Hepatocyte (in vitro differentiated cells): ENCODE measurements around the gene KRT77. TPM values are rescaled to one million over a fixed set of nuclear protein-coding genes. Genes with fewer than 3 reads are reported as not detected.

Experiments
- DNase-seq: peaks from one replicate; pipeline ENCODE4 v3.0.0-alpha.2; 2016; ENCODE audit warnings: low spot score
- H2AFZ ChIP-seq: fragments of 200-600 bp; sonication (generic); 2 replicates; pipeline ENCODE4 v1.6.0; 2016; ENCODE audit warnings: antibody characterized with exemption, mild to moderate bottlenecking
- H3K27ac ChIP-seq: fragments of 200-600 bp; sonication (generic); 2 replicates; pipeline ENCODE4 v1.5.1; 2016; ENCODE audit warnings: mild to moderate bottlenecking
- H3K27me3 ChIP-seq: fragments of 200-600 bp; sonication (generic); 2 replicates; pipeline ENCODE4 v1.6.1; 2016
- H3K36me3 ChIP-seq: fragments of 200-600 bp; sonication (generic); replicated peaks from 2 replicates; pipeline ENCODE4 v1.5.1; 2016; ENCODE audit warnings: low read depth; ENCODE audit not compliant: insufficient read depth
- H3K4me1 ChIP-seq: fragments of 200-600 bp; sonication (generic); 2 replicates; pipeline ENCODE4 v1.5.1; 2016; ENCODE audit warnings: mild to moderate bottlenecking, moderate library complexity; ENCODE audit not compliant: insufficient read depth
- H3K4me2 ChIP-seq: fragments of 200-600 bp; sonication (generic); 2 replicates; pipeline ENCODE4 v1.6.0; 2016
- H3K4me3 ChIP-seq: fragments of 200-600 bp; sonication (generic); 2 replicates; pipeline ENCODE4 v1.5.1; 2016; ENCODE audit warnings: mild to moderate bottlenecking
- H3K79me2 ChIP-seq: fragments of 200-600 bp; sonication (generic); 2 replicates; pipeline ENCODE4 v1.6.0; 2017; ENCODE audit warnings: mild to moderate bottlenecking
- H3K9me2 ChIP-seq: fragments of 200-600 bp; sonication (generic); replicated peaks from 2 replicates; pipeline ENCODE4 v1.6.0; 2017; ENCODE audit warnings: mild to moderate bottlenecking; ENCODE audit not compliant: insufficient read depth
- H3K9me3 ChIP-seq: fragments of 200-600 bp; sonication (generic); 2 replicates; pipeline ENCODE4 v1.5.1; 2016; ENCODE audit warnings: low read depth, mild to moderate bottlenecking
- H4K20me1 ChIP-seq: fragments of 200-600 bp; sonication (generic); 2 replicates; pipeline ENCODE4 v1.6.0; 2016; ENCODE audit warnings: mild to moderate bottlenecking; ENCODE audit not compliant: insufficient read depth, poor library complexity, severe bottlenecking
- EZH2 ChIP-seq: fragments of 200-600 bp; sonication (generic); IDR thresholded peaks from 2 replicates; pipeline ENCODE4 v1.6.1; 2016; ENCODE audit warnings: antibody characterized with exemption, mild to moderate bottlenecking, borderline replicate concordance
- EZH2phosphoT487 ChIP-seq: fragments of 200-600 bp; sonication (generic); IDR thresholded peaks from one replicate; pipeline ENCODE4 v1.6.1; 2018; ENCODE audit warnings: antibody characterized with exemption, mild to moderate bottlenecking, low read depth, moderate library complexity; ENCODE audit not compliant: unreplicated experiment, severe bottlenecking
- WGBS: methylation state at CpG from one replicate; pipeline ENCODE4 v1.1.6; 2016; ENCODE audit warnings: low lambda C conversion rate; ENCODE audit errors: missing lambda C conversion rate; 5-methylcytosine and 5-hydroxymethylcytosine counted together
- polyA plus RNA-seq: library from polyadenylated mRNA; unstranded; fragments of >200 nt; fragmentation: Nextera tagmentation; extraction: Ambion mirVana; gene quantifications from 2 replicates; pipeline ENCODE4 v1.2.1, GENCODE V29; 2016
- total RNA-seq: library from RNA; depleted of rRNA; stranded (reverse); fragments of >200 nt; gene quantifications from 2 replicates; pipeline ENCODE4 v1.2.3, GENCODE V29; 2014
- TF ChIP-seq, protein P1 (sequence below): fragments of 200-600 bp; sonication (generic); IDR thresholded peaks from 2 replicates; pipeline ENCODE4 v1.5.1; 2016; ENCODE audit warnings: antibody characterized with exemption, mild to moderate bottlenecking; ENCODE audit not compliant: poor library complexity

Gene KRT77
- total and polyA plus RNA-seq, 2 experiments from 2014 or later = not detected

DNA sequence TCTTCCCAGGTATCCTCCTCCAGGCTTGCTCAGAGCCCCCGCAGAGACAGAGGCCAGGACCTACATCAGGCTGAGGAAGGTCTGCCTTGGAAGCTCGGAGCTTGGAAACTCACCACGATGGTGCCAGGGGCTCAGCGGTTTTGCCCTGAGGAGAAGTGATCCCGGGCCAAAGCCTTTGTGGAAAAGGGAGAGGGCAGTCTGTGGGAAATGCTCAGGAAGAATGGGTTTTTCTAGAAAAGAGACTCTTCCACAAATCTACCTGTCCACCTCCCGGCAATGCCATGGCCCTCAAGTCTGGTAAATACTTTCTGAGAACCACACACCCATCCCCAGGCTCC lies 59.3 kb downstream of the KRT77 start:
- no peaks in the 10 kb centered on the region for H3K9me3 ChIP-seq
- H3K27ac ChIP-seq = no peak overlapping the region
- 90% methylated on average over 6 of the region's 6 CpGs for WGBS
- no peak for DNase-seq
- H3K4me2 ChIP-seq = no peak overlapping the region
- H3K27me3 ChIP-seq = peaks cover 22% of the 10 kb centered on the region
- H3K4me1 ChIP-seq = peaks cover 4% of the 10 kb centered on the region
- no peaks in the 10 kb centered on the region for H3K79me2 ChIP-seq
- TF ChIP-seq, protein P1, sequence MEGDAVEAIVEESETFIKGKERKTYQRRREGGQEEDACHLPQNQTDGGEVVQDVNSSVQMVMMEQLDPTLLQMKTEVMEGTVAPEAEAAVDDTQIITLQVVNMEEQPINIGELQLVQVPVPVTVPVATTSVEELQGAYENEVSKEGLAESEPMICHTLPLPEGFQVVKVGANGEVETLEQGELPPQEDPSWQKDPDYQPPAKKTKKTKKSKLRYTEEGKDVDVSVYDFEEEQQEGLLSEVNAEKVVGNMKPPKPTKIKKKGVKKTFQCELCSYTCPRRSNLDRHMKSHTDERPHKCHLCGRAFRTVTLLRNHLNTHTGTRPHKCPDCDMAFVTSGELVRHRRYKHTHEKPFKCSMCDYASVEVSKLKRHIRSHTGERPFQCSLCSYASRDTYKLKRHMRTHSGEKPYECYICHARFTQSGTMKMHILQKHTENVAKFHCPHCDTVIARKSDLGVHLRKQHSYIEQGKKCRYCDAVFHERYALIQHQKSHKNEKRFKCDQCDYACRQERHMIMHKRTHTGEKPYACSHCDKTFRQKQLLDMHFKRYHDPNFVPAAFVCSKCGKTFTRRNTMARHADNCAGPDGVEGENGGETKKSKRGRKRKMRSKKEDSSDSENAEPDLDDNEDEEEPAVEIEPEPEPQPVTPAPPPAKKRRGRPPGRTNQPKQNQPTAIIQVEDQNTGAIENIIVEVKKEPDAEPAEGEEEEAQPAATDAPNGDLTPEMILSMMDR = no peak
- no peak for TF ChIP-seq EZH2
- no peak for TF ChIP-seq EZH2phosphoT487
- no peak overlapping the region for H2AFZ ChIP-seq
- H4K20me1 ChIP-seq = no peaks in the 10 kb centered on the region
- no peak overlapping the region for H3K4me3 ChIP-seq
- H3K9me2 ChIP-seq = no peaks in the 10 kb centered on the region
- no peaks in the 10 kb centered on the region for H3K36me3 ChIP-seq

DNA sequence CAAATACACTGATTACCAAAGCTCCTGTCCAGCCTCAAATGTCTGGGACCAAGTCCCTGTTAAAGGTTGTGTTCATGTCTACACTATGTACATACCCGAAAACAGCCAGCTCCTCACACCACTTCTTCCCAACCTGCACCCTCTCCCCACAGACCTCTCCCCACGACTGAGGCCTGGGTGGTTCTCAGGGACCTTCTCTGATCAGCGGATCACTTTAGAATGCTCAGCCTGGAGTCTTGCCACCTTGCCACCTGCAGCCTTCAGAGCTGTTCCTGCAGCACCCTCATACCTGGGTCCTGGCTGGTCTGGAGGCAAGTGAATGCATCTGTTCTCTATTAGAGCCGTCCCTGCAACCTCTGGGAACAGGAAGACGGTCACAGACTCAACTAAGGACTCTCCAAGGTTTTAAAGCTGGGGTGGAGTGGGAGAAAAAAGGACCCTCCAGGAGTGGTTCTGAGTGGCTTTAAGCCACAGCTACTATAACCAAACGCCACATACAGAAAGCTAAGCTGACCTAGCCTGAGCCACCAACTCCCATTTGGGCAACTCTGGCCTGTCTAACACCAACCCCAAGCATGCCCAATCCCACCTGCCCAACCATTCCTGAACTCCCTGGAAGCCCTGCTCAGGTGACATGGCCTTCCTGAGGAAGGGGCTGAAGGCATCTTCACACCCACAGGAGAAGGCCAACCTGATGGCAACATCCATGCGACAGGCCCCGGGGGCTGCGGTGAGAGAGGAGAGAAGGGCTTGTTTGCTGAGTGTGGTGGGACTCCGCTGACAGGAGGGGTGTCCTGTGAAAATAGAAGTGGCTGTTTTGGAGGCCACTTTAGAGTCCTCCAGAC lies 59.9 kb downstream of the KRT77 start:
- no peak for DNase-seq
- no peak for TF ChIP-seq EZH2phosphoT487
- TF ChIP-seq, protein P1 = no peak
- TF ChIP-seq EZH2 = no peak
- WGBS = 79% methylated on average over 10 of the region's 10 CpGs

DNA sequence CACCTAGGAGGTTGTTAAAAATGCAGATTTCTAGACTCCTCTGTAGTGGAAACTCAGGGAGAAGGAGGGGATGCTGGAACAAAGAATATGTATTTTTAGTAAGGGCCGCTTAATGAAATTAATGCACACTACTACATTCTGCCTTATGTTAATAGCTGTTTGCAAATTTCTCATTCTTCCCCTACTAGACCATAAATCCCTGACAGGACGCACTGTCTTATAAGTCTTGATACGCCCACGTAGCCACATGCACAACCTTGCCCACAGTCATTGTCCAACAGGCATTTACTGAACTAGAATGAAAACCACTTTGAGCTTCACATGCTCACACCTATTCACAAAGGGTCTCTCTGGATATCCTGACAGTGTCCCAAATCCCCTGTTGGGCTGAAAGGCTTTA lies 61.9 kb downstream of the KRT77 start:
- no peak for TF ChIP-seq EZH2
- TF ChIP-seq, protein P1 = no peak
- TF ChIP-seq EZH2phosphoT487 = no peak
- peaks cover 8% of the 10 kb centered on the region for H3K4me1 ChIP-seq
- no peak overlapping the region for H3K27ac ChIP-seq
- DNase-seq = no peak
- H2AFZ ChIP-seq = no peak overlapping the region
- no peaks in the 10 kb centered on the region for H3K79me2 ChIP-seq
- WGBS = 92% methylated on average over 4 of the region's 4 CpGs
- H3K9me3 ChIP-seq = no peaks in the 10 kb centered on the region
- H3K4me2 ChIP-seq = no peak overlapping the region
- no peaks in the 10 kb centered on the region for H3K36me3 ChIP-seq
- H3K27me3 ChIP-seq = peaks cover 22% of the 10 kb centered on the region
- H3K9me2 ChIP-seq = no peaks in the 10 kb centered on the region
- H4K20me1 ChIP-seq = no peaks in the 10 kb centered on the region
- H3K4me3 ChIP-seq = no peak overlapping the region

More for the DNA sequence above, 59.9 kb downstream of the KRT77 start:
- Histone ChIP-seq H4K20me1 (no peaks in the 10 kb centered on the region), H3K36me3 (no peaks in the 10 kb centered on the region), H2AFZ (no peak overlapping the region), H3K27ac (no peak overlapping the region), H3K9me3 (no peaks in the 10 kb centered on the region), H3K4me3 (no peak overlapping the region), H3K9me2 (no peaks in the 10 kb centered on the region), H3K79me2 (no peaks in the 10 kb centered on the region), H3K4me2 (no peak overlapping the region), H3K27me3 (peaks cover 22% of the 10 kb centered on the region), H3K4me1 (peaks cover 4% of the 10 kb centered on the region)

Other genes starting within 250 kb of the KRT77 start
- 0.07 and 0.32 TPM in 2 replicates for gene KRT6C, start 229.7 kb downstream of the KRT77 start, total RNA-seq
- gene KRT6C, start 229.7 kb downstream of the KRT77 start, polyA plus RNA-seq = 0.18 and 1.3 TPM in 2 replicates
- gene KRT6A, start 210.3 kb downstream of the KRT77 start, total RNA-seq = 5.5 and 6.8 TPM in 2 replicates
- 0.54 and 2.3 TPM in 2 replicates for gene KRT6A, start 210.3 kb downstream of the KRT77 start, polyA plus RNA-seq
- gene KRT5, start 183.1 kb downstream of the KRT77 start, total RNA-seq = 13.0 and 15.8 TPM in 2 replicates
- gene KRT5, start 183.1 kb downstream of the KRT77 start, polyA plus RNA-seq = 7.4 and 11.3 TPM in 2 replicates
- not detected in 2 replicates for gene KRT71, start 150.4 kb downstream of the KRT77 start, total RNA-seq
- gene KRT71, start 150.4 kb downstream of the KRT77 start, polyA plus RNA-seq = not detected in 2 replicates
- not detected in 2 replicates for gene KRT74, start 129.7 kb downstream of the KRT77 start, total RNA-seq
- gene KRT74, start 129.7 kb downstream of the KRT77 start, polyA plus RNA-seq = not detected in 2 replicates
- gene KRT72, start 102.1 kb downstream of the KRT77 start, total RNA-seq = not detected in 2 replicates
- gene KRT72, start 102.1 kb downstream of the KRT77 start, polyA plus RNA-seq = not detected in 2 replicates
- gene KRT73, start 85.0 kb downstream of the KRT77 start, total RNA-seq = not detected in 2 replicates
- not detected in 2 replicates for gene KRT73, start 85.0 kb downstream of the KRT77 start, polyA plus RNA-seq
- gene KRT2, start 51.3 kb downstream of the KRT77 start, total RNA-seq = not detected in 2 replicates
- gene KRT2, start 51.3 kb downstream of the KRT77 start, polyA plus RNA-seq = not detected in 2 replicates
- gene KRT1, start 23.1 kb downstream of the KRT77 start, total RNA-seq = 0.13 TPM in 1 of 2 replicates, not detected in the other
- gene KRT1, start 23.1 kb downstream of the KRT77 start, polyA plus RNA-seq = not detected in 2 replicates
- not detected in 2 replicates for gene KRT76, start 73.8 kb upstream of the KRT77 start, total RNA-seq
- gene KRT76, start 73.8 kb upstream of the KRT77 start, polyA plus RNA-seq = not detected in 2 replicates
- not detected in 2 replicates for gene KRT3, start 92.6 kb upstream of the KRT77 start, total RNA-seq
- 0.43 TPM in 1 of 2 replicates, not detected in the other for gene KRT3, start 92.6 kb upstream of the KRT77 start, polyA plus RNA-seq
- 8.7 and 9.6 TPM in 2 replicates for gene KRT4, start 110.6 kb upstream of the KRT77 start, total RNA-seq
- gene KRT4, start 110.6 kb upstream of the KRT77 start, polyA plus RNA-seq = 4.2 and 7.2 TPM in 2 replicates
- 0.07 TPM in 1 of 2 replicates, not detected in the other for gene KRT79, start 130.8 kb upstream of the KRT77 start, total RNA-seq
- gene KRT79, start 130.8 kb upstream of the KRT77 start, polyA plus RNA-seq = 0.44 TPM in 1 of 2 replicates, not detected in the other
- gene KRT78, start 145.5 kb upstream of the KRT77 start, total RNA-seq = 0.08 TPM in 1 of 2 replicates, not detected in the other
- gene KRT78, start 145.5 kb upstream of the KRT77 start, polyA plus RNA-seq = not detected in 2 replicates
- 1,376 and 1,381 TPM in 2 replicates for gene KRT8, start 201.6 kb upstream of the KRT77 start, total RNA-seq
- 2,058 and 2,283 TPM in 2 replicates for gene KRT8, start 201.6 kb upstream of the KRT77 start, polyA plus RNA-seq
- 676 and 753 TPM in 2 replicates for gene KRT18, start 245.6 kb upstream of the KRT77 start, total RNA-seq
- gene KRT18, start 245.6 kb upstream of the KRT77 start, polyA plus RNA-seq = 1,621 and 1,849 TPM in 2 replicates